GM12873 (cell line): ENCODE data around the gene SESN3.

ENCODE experiments used
- CTCF ChIP-seq: IDR thresholded peaks from 2 replicates; pipeline ENCODE4 v1.5.1; 2012; ENCODE audit warnings: low read depth, mild to moderate bottlenecking, moderate library complexity, low read length, control low read depth; ENCODE audit not compliant: insufficient read depth; ENCODE audit errors: missing control alignments

SESN3 gene

GRCh38 chr11:95165638-95166037, 65.4 kb downstream of the SESN3 start:
- TF ChIP-seq CTCF = no peak

- no peak for TF ChIP-seq CTCF
Measured at GRCh38 chr11:95163106-95163505, 67.9 kb downstream of the SESN3 start.

GRCh38 chr11:95161248-95161647, 69.8 kb downstream of the SESN3 start:
- TF ChIP-seq CTCF = no peak

GRCh38 chr11:95157824-95158223, 73.2 kb downstream of the SESN3 start:
- TF ChIP-seq CTCF = no peak

- TF ChIP-seq CTCF = no peak
Measured at GRCh38 chr11:95156916-95157541, 74.0 kb downstream of the SESN3 start.

GRCh38 chr11:95156133-95156721, 74.8 kb downstream of the SESN3 start:
- TF ChIP-seq CTCF = no peak

- TF ChIP-seq CTCF = no peak
Measured at GRCh38 chr11:95155385-95155784, 75.6 kb downstream of the SESN3 start.
